ENCODE measurements around the gene DOCK8. TPM values are rescaled to one million over a fixed set of nuclear protein-coding genes. Genes with fewer than 3 reads are reported as not detected.

Gene DOCK8
- total and polyA plus RNA-seq, 2 experiments from 2014 or later, result 0.94 to 1.2 TPM

GRCh38 chr9:482739-483138, 268.1 kb downstream of the DOCK8 start (continued):
- no peak for TF ChIP-seq ZNF462 (CRISPR knock-in tag; IDR thresholded peaks at IDR 0.05)
- no peak for TF ChIP-seq CTCF (conservative IDR thresholded peaks at IDR 0.05; ENCODE audit: low read depth in 2 of 2)
- no peak for TF ChIP-seq NANOG (IDR thresholded peaks at IDR 0.05; ENCODE audit: borderline replicate concordance)
- TF ChIP-seq POLR2AphosphoS5 (IDR thresholded peaks at IDR 0.05; ENCODE audit: low read depth), result no peak

- Mint-ChIP-seq H3K4me1 (no peaks in the 10 kb centered on the region), H3K27me3 (ENCODE audit: insufficient read depth, low read depth, poor library complexity) (peaks cover 4% of the 10 kb centered on the region), H3K4me3 (no peak overlapping the region), H3K9me3 (peaks cover 18% of the 10 kb centered on the region), H3K36me3 (ENCODE audit: low read depth) (peaks cover 22% of the 10 kb centered on the region), H3K27ac (no peak overlapping the region)
- Histone ChIP-seq H3K9me2 (ENCODE audit: insufficient read depth) (no peaks in the 10 kb centered on the region; the same call in 1 of the 2 replicates), H3K79me2 (replicated peaks; ENCODE audit: insufficient read depth) (no peaks in the 10 kb centered on the region), H3K4me2 (no peak overlapping the region), H3K4me3 (no peak overlapping the region), H3K36me3 (ENCODE audit: insufficient read depth) (no peaks in the 10 kb centered on the region), H3K27ac (ENCODE audit: low read depth) (no peak overlapping the region), H2AFZ (no peak overlapping the region), H3K4me1 (ENCODE audit: insufficient read depth) (no peaks in the 10 kb centered on the region), H3F3A (replicated peaks; ENCODE audit: low read depth) (no peaks in the 10 kb centered on the region), H3K27me3 (ENCODE audit: insufficient read depth) (no peaks in the 10 kb centered on the region), H4K20me1 (replicated peaks; ENCODE audit: insufficient read depth) (no peaks in the 10 kb centered on the region)
- DNase-seq (ENCODE audit: low spot score), result no peak
- no peak for ATAC-seq
- TF ChIP-seq STAT1 (IDR thresholded peaks at IDR 0.05; ENCODE audit: unreplicated experiment) (no peak), CTCF (conservative IDR thresholded peaks at IDR 0.05; ENCODE audit: low read depth in 2 of 2) (no peak), JUNB (IDR thresholded peaks at IDR 0.05; ENCODE audit: unreplicated experiment) (no peak), POLR2AphosphoS5 (IDR thresholded peaks at IDR 0.05; ENCODE audit: low read depth) (no peak)
Observed at GRCh38 chr9:486156-486555, 271.5 kb downstream of the DOCK8 start.

All from GM23338 (cell line).